GM12891 (cell line): ENCODE results near the gene PRKAB2.

Experiments
- POLR2A ChIP-seq: IDR thresholded peaks from 2 replicates; pipeline ENCODE4 v1.6.1; 2011; ENCODE audit warnings: low read depth, low read length, control low read depth
- POLR2AphosphoS5 ChIP-seq: IDR thresholded peaks from 2 replicates; pipeline ENCODE4 v1.6.1; 2011; ENCODE audit warnings: low read depth, low read length, control low read depth
- TAF1 ChIP-seq: IDR thresholded peaks from 2 replicates; pipeline ENCODE4 v1.6.1; 2011; ENCODE audit warnings: low read depth, low read length, control low read depth

DNA sequence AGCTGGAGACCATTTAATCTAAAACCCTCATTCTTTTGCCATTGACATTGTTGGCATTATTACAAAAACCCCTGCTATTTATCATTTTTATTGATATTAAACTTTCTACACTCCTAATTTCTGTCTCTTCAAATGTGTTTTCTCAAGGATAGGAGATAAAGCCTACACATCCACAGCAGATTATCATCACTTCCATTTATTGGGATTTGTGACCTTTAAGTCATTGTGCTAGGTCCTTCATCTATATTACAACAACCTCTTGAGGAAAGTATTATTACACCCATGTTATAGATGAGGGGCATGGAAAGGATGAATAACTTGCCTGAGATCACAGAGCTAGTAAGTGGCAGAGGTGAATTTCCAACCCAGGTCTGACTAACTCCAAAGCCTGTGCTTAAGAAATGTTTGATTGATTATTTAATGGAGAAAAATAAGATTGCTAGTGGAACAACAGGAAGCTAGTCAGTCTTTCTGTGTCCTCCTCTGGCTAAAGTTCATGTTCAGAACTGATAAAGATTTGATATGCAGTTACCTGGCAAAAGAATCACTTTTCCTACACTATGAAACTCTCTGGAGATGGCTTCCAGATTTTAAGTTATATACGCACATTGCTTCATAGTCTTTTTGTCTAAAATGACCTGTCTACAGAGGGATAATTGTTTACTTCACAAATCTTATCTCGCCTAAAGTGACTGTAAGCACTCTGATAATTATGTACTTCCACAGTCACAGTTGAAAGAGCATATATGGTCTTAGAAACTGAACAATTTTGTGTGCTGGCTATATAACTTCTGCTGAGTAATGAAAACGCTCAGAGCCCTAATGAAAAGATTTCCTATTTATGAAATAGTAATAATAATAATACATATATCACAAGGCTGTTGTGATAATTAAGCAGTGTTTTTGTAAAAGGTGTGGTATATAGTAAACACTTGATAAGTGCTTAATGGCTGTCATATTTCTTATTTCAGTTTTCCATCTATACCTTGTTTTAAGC, 37.9 kb upstream of the PRKAB2 start:
- no peak for TF ChIP-seq POLR2A
- TF ChIP-seq POLR2AphosphoS5: no peak
- no peak for TF ChIP-seq TAF1
